DMS53 treated with DMSO at 0.1 percent for 48 hours (cell line): Measurements from ENCODE around the gene TBX20.

Source experiments
- DNase-seq: peaks from one replicate; lab custom pipeline; 2025; ENCODE audit not compliant: unreplicated experiment; lab: John Stamatoyannopoulos, UW

TBX20 gene, protein sequence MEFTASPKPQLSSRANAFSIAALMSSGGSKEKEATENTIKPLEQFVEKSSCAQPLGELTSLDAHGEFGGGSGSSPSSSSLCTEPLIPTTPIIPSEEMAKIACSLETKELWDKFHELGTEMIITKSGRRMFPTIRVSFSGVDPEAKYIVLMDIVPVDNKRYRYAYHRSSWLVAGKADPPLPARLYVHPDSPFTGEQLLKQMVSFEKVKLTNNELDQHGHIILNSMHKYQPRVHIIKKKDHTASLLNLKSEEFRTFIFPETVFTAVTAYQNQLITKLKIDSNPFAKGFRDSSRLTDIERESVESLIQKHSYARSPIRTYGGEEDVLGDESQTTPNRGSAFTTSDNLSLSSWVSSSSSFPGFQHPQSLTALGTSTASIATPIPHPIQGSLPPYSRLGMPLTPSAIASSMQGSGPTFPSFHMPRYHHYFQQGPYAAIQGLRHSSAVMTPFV

DNA sequence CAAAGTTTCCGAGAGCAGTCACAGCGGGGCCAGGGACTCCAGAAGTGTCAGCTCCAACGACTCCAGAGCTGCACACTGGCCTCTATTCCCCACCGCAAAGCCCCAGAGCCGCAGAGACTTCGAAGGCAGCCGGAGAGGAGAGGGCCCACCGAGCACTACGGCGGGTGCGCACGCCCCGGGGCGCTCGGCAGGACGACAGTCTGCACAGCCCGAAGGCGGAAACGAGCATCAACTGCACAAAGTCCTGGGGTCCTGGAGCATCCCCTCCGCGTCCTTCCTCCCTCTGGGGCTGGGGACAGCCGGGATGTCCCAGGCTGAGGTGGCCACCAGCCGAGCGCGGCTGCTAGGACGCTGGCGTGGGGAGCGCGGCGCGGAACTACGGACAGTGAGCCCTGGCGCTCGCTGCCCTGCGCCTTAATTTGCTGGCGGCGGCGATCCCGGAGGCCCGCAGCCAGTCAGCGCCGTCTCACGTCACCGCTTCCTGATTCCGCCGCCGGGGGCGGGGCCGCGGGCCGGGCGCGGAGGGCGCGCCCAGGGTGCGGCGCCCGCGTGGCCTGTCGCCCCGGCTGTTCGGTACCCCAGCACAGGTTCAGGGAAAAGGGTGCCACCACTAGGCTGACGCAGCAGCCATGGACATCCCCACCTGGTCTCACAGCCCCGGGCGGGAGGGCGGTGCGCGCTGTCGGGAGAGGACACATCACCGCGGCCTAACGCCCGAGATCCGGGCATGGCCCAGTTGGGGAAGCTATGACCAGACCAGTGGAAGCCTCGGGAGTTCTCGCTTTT, at the start of gene TBX20:
Gene TBX20 (minus strand): TSS at position 391 of the 786 bp plus-strand sequence. CDS start 480 bp downstream, outside the sequence.
- peak; percentile 57 for DNase-seq

DNA sequence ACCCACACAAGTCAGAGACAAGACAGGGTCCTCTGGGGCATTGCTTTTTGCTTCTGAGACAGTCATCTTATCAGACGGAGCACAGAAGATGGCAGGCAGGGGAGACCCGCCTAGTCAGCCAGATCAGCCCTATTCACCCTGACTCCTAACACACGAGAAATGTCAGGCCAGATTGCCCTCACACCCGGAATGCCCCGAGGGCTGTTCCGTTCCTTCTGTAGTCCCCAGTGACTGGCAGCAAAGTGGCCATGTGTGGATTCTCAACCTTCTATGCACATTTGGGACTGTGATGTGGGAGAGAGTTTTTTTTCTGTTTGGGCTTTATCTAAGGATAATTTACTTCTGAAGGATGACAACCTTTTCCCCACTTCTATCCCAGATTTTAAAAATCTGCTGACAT, 35.5 kb upstream of the TBX20 start:
- DNase-seq: no peak

DNA sequence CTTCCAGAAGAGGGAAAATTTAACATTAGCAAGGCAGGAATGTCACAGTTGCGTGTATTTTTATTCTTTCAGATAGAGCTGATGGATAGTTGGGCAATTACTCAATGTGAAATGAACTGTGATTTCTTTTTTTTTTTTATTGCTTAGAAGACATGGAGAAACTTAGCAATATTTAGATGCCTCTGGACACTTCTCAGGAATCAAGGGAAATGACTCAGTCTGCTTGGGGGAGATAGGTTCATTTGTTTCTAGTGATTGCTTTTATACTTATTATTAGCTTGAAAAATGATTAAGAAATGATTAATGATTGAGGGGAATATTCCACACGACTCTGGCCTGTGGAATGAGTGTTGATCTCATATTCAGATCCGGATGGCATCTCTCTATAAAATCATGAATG, 33.1 kb upstream of the TBX20 start:
- DNase-seq: no peak

GRCh38 chr7:35286422-35286821, 32.5 kb upstream of the TBX20 start:
- no peak for DNase-seq

DNA sequence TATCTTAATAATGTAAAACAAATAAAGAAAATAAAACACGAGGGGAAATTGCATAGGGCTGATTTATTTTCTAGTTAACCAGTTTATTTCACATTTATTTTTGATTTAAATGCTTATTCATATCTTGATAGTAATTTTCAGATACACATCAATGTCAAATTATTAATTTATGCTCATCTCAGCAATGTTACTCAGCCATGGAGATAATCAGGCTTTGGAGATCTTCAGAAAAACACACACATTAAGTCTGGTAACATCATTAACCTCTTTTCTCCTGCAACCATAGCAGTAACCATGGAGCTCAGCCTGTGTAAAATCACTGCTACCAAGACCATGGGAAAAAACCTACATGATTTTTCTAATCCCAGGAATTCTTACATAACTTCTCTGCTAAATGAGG, 31.9 kb upstream of the TBX20 start:
- DNase-seq: no peak

DNA sequence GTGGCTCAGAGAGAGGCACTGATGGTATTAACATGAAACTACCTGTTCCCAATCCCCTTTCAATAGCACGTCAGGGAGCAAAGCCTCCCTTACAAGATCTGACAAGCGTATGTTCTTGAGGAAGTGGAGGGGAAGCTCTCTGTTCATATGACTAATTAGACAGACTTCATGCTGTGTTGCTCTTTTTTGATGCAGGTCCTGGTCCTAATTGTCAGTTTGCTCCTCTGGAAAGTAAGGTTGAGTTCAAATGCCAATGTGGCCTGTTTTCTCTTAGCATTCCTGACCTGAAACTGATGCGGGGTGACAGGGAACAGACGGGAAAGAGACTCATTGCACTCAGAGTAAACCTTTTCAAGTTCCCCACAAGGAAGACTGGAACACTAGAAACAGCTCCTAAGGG, 27.0 kb upstream of the TBX20 start:
- DNase-seq: no peak

DNA sequence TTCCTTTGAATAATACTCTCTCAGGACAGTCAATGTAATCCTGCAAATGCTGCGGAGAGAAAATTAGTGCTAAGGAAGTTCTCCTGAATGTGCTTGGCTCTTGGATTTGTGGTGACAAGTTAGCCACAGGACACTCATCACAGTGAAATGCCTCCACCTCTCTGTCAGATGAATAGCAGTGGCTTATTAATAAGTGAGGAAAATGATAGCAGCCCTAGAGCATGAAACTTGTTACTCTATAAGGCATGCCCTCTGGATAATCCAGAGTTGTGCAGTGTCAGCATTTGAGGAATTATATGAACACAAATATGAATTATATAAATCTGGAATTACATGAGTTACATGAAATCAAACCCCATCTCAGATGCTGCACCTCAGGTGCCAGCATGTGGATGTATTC, 23.5 kb upstream of the TBX20 start:
- DNase-seq: no peak

DNA sequence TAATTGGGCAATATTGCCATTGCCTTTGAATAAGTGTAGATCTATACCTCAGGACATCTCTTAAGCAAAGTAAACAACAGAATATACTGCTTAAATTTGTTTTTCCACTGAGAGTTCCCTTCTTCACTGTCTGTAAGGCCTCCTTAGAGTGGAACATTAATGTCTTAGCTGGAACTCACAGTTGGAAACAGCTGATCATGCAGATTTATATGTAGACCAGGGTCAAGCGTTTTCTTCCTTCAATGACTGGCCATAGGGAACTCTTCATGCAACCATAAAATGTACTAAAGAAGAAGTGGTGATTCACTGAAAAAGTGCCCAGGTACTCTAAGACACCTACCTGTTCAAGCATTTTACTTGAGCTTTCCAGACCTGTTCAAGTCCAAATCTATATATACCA, 18.3 kb upstream of the TBX20 start:
- DNase-seq: no peak

DNA sequence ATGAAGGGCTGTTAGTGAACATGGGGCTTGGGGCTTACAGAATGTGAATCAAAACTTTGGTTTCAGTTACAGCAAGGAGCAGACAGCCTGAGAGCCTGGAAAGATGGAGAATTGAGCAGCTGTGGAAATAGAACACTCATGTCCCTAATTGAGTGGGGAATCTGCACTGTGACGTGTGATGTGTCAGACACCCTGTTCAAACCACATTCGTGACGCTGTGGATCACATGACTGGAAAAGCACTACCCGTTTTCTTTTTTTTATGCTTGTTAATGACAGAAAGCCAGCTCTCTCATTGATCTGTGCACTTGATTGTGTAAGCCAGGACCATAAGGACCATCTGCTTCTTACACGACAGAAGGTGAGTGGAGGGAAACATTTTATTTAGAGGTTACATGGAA, 15.1 kb upstream of the TBX20 start:
- DNase-seq: no peak

GRCh38 chr7:35267411-35267810, 13.5 kb upstream of the TBX20 start:
- DNase-seq: no peak

DNA sequence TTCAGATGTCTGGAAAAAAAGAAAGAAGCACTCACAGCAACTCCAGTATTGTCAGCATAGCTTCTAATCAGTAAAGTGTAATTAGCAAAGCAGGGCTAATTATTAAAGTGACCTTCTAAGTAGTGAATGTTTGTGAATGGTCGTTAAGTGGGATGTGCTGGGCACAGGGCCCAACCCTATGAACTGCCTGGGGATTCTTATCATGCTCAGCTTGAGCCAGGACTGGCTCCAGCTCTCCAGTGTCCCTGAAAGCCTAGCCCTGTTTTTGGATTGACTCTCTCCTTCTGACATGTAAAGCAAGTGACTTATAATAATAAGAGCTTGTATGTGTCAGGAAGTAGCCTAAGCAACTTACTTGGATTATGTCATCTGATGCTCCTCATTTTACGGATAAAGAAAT, 9.5 kb upstream of the TBX20 start:
- no peak for DNase-seq

- DNase-seq: no peak
Observed at GRCh38 chr7:35261476-35262285, 7.8 kb upstream of the TBX20 start.

- no peak for DNase-seq
Observed at GRCh38 chr7:35261041-35261440, 7.1 kb upstream of the TBX20 start.

GRCh38 chr7:35260246-35260645, 6.3 kb upstream of the TBX20 start:
- DNase-seq: no peak

- DNase-seq: no peak
Observed at GRCh38 chr7:35259523-35259908, 5.6 kb upstream of the TBX20 start.

- no peak for DNase-seq
Observed at GRCh38 chr7:35258868-35259522, 5.1 kb upstream of the TBX20 start.

DNA sequence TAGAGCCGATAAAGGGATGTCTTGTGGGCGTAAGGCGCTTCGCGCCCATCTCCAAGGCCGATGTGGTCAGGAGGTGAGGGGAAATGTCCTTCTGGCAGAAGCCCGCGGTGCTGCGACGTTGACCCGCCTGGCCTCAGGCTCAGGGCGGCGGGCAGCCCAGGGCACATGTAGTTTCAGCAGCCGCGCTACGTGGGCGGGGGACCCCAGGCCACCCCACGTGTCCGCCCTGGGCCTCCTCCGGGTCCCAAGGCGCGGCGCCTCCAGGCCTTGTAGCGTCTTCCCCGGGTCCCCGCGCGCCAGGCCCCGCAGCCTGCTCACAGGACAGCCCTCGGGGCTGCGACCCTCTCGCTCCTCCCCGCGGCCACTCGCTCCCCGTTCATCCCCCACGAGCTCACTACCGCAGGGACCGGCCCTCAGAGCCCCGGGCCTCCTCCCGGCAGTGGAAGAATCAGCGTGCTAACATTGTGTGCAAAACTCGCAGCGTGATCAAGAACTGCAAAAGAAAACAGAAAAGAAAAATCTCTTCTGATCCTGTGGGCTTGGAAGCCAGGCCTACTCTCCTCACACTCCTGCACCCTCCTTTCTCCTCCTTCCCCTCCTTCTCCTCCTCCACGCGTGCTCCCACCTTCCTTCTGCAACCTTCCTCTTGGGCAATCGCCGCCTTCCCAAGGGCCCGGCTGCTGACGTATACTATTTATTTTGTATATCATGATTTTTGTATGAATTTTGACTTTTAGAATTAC, 4.4 kb upstream of the TBX20 start:
- DNase-seq: no peak

- DNase-seq: no peak
Observed at GRCh38 chr7:35257251-35258124, 3.6 kb upstream of the TBX20 start.
